ENCODE results near the gene GTSE1. TPM values are rescaled to one million over a fixed set of nuclear protein-coding genes. Genes with fewer than 3 reads are reported as not detected.

GTSE1 gene
- polyA plus RNA-seq, 3 donors, result 13.6 to 13.9 (median 13.7) TPM

- no peak for DNase-seq (ENCODE audit: low read depth in 3 of 3, low spot score in 2 of 3)
Measured at GRCh38 chr22:46376111-46376510, 79.4 kb downstream of the GTSE1 start.

GRCh38 chr22:46376908-46377524 lies 80.3 kb downstream of the GTSE1 start:
- no peak for DNase-seq (ENCODE audit: low read depth in 3 of 3, low spot score in 2 of 3)

DNA sequence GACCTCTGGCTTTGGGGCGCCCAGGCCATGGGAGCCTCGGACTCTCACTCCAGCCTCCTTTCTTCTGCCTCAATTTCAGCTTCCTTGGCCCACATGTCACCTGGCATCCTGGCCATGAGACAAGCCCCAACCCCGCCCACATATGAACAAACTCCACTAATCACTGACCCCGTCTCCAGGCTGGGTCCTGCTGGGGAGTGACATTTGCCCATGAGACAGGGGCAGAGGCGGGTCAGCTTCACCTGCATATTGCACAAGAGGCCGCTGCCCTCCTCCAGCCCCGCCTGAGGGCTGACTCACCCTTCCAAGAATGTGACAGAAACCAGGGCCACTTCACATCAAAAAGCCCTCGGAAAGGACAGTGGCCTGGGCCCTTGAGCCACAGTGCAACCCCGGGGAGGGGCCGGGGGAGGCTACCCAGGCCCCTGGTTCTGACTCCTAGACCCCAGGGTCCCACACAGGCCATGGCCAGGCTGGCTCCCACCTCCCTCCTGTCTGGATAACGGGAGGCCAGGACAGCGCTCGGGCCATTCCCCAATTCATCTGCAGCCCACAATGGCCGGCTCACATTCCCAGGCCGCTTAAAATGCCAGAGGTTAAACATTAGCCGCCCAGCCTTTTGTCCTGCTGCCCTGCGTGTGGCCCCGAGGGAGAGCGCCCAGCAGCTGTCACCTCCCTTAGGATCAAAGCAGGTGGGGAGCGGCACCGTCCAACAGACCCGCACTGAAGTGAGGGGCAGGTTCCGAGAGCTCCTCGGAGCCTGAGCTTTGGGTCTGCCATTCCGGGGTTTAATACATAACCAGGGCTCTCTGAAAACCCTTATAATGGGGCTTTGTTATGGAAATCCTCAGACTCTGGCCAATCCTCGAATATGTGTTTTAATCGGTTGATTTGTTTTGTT lies 81.1 kb downstream of the GTSE1 start:
- no peak for DNase-seq (ENCODE audit: low read depth in 3 of 3, low spot score in 2 of 3)

- DNase-seq (ENCODE audit: low read depth in 3 of 3, low spot score in 2 of 3), result no peak
Measured at GRCh38 chr22:46378426-46379065, 81.9 kb downstream of the GTSE1 start.

- DNase-seq (ENCODE audit: low read depth in 3 of 3, low spot score in 2 of 3), result peak in 1 of 3 donors; percentile 71
Measured at GRCh38 chr22:46379066-46379930, 82.6 kb downstream of the GTSE1 start.

DNA sequence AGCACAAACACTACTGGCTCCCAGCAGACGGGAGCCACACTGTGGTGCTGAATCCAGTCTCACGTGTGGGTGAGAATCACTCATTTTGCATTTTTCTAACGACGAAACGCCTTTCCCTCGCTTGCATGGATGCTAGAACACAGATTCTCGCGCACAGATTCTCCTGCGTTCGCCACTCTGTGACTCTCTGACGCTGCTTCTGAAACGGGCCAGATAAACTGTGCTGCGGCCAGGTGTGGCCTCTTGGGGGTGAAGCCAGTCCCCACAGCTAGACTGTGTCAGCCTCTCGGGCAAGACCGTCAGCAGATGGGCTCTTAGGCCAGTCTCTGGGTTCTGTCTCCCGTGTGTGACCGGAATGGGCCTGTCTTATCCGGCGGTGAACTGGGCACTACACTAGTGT lies 83.4 kb downstream of the GTSE1 start:
- DNase-seq (ENCODE audit: low read depth in 3 of 3, low spot score in 2 of 3), result no peak

Other genes with a start within 250 kb of the GTSE1 start
- 10 to 100 TPM; 24.5 to 28.2 (median 26.9) TPM for gene PPARA, start 146.3 kb upstream of the GTSE1 start, polyA plus RNA-seq (ENCODE audit: insufficient read length in 3 of 3)
- gene CDPF1, start 46.6 kb upstream of the GTSE1 start, polyA plus RNA-seq (ENCODE audit: insufficient read length in 3 of 3), result 10 to 100 TPM; 11.6 to 12.5 (median 11.7) TPM
- under 1 TPM; 0.28 to 0.44 (median 0.37) TPM for gene PKDREJ, start 33.5 kb upstream of the GTSE1 start, polyA plus RNA-seq (ENCODE audit: insufficient read length in 3 of 3)
- 10 to 100 TPM; 46.9 to 49.3 (median 48.6) TPM for gene TTC38, start 28.9 kb upstream of the GTSE1 start, polyA plus RNA-seq (ENCODE audit: insufficient read length in 3 of 3)
- gene TRMU, start 38.8 kb downstream of the GTSE1 start, polyA plus RNA-seq (ENCODE audit: insufficient read length in 3 of 3), result 10 to 100 TPM; 40.7 to 45.8 (median 43.6) TPM
- gene CELSR1, start 240.8 kb downstream of the GTSE1 start, polyA plus RNA-seq (ENCODE audit: insufficient read length in 3 of 3), result 10 to 100 TPM; 21.8 to 23.7 (median 22.8) TPM